Spleen (tissue), 7 donors: ENCODE measurements around the gene TCEANC2.

Experiments
- CTCF ChIP-seq, 11 experiments: fragments of 200-600 bp in 7 of 11; fragments of 450-650 bp in 4 of 11; sonication (generic) in 4 of 11; IDR thresholded peaks in 8 of 11; conservative IDR thresholded peaks in 3 of 11; 1 replicate in 7 of 11; 2 replicates in 4 of 11; pipeline versions ENCODE4 v1.4.0 to v1.8.0; 2016 to 2021; ENCODE audit warnings: antibody characterized with exemption in 11 of 11, inconsistent platforms in 4 of 11, mild to moderate bottlenecking in 1 of 11
- POLR2AphosphoS5 ChIP-seq, 3 donors: sonication (generic); formaldehyde crosslinking; IDR thresholded peaks; one replicate each; pipeline ENCODE4 v1.5.1; 2017; ENCODE audit warnings: antibody characterized with exemption in 3 of 3
- donor health status: DM: no; HTN: no; CAD: no; lungs with moderate emphysema.
- donor health status: DM: no; HTN: no; CAD: no.
- donor health status: DM: no; HTN: no; CAD: no.

GRCh38 chr1:54010415-54011117, 42.8 kb upstream of the TCEANC2 start:
- TF ChIP-seq POLR2AphosphoS5 (IDR thresholded peaks at IDR 0.05) (no peak), CTCF (IDR thresholded peaks at IDR 0.05 in 8 of 11, conservative IDR thresholded peaks at IDR 0.05 in 3 of 11) (no peak)
